Stimulated activated CD8-positive, alpha-beta memory T cell treated with anti-CD3 and anti-CD28 coated beads, Interleukin-15, amount 100 ng/mL, for 24 hours (primary cell): ENCODE results near the gene FMN2.

Experiments used
- DNase-seq: peaks from one replicate; pipeline ENCODE4 v3.0.0-alpha.2; 2020; ENCODE audit warnings: low read depth

Gene FMN2

GRCh38 chr1:240492832-240493440 lies 401.3 kb downstream of the FMN2 start:
- DNase-seq: no peak

GRCh38 chr1:240495601-240496000 lies 403.9 kb downstream of the FMN2 start:
- no peak for DNase-seq

- DNase-seq: no peak
These were observed 404.7 kb downstream of the FMN2 start for GRCh38 chr1:240496356-240496755.

GRCh38 chr1:240496941-240497340 lies 405.3 kb downstream of the FMN2 start:
- no peak for DNase-seq

GRCh38 chr1:240497908-240498307 lies 406.2 kb downstream of the FMN2 start:
- no peak for DNase-seq

GRCh38 chr1:240498335-240498734 lies 406.7 kb downstream of the FMN2 start:
- DNase-seq: no peak

GRCh38 chr1:240499012-240499411 lies 407.3 kb downstream of the FMN2 start:
- DNase-seq: no peak

GRCh38 chr1:240500647-240501046 lies 409.0 kb downstream of the FMN2 start:
- DNase-seq: no peak

- no peak for DNase-seq
These were observed 409.4 kb downstream of the FMN2 start for GRCh38 chr1:240501115-240501514.

- DNase-seq: no peak
These were observed 411.4 kb downstream of the FMN2 start for GRCh38 chr1:240503036-240503435.

GRCh38 chr1:240503558-240503957 lies 411.9 kb downstream of the FMN2 start:
- no peak for DNase-seq

- DNase-seq: no peak
These were observed 414.5 kb downstream of the FMN2 start for GRCh38 chr1:240506176-240506575.

GRCh38 chr1:240508201-240508600 lies 416.5 kb downstream of the FMN2 start:
- no peak for DNase-seq

GRCh38 chr1:240508950-240509349 lies 417.3 kb downstream of the FMN2 start:
- DNase-seq: no peak

- DNase-seq: no peak
These were observed 420.1 kb downstream of the FMN2 start for GRCh38 chr1:240511789-240512188.

GRCh38 chr1:240515505-240515904 lies 423.8 kb downstream of the FMN2 start:
- no peak for DNase-seq

GRCh38 chr1:240516069-240516468 lies 424.4 kb downstream of the FMN2 start:
- DNase-seq: no peak

GRCh38 chr1:240517891-240518290 lies 426.2 kb downstream of the FMN2 start:
- DNase-seq: no peak

- no peak for DNase-seq
These were observed 430.6 kb downstream of the FMN2 start for GRCh38 chr1:240522122-240522822.

- no peak for DNase-seq
These were observed 432.8 kb downstream of the FMN2 start for GRCh38 chr1:240524356-240525069.
